HG03520 (cell line): ENCODE data around the gene DCTD.

Experiments
- ATAC-seq: cut with Tn5 transposase; IDR thresholded peaks from one replicate; pipeline ENCODE4 v1.9.1; 2021; ENCODE audit warnings: mild to moderate bottlenecking, moderate library complexity; ENCODE audit not compliant: unreplicated experiment

DCTD gene

DNA sequence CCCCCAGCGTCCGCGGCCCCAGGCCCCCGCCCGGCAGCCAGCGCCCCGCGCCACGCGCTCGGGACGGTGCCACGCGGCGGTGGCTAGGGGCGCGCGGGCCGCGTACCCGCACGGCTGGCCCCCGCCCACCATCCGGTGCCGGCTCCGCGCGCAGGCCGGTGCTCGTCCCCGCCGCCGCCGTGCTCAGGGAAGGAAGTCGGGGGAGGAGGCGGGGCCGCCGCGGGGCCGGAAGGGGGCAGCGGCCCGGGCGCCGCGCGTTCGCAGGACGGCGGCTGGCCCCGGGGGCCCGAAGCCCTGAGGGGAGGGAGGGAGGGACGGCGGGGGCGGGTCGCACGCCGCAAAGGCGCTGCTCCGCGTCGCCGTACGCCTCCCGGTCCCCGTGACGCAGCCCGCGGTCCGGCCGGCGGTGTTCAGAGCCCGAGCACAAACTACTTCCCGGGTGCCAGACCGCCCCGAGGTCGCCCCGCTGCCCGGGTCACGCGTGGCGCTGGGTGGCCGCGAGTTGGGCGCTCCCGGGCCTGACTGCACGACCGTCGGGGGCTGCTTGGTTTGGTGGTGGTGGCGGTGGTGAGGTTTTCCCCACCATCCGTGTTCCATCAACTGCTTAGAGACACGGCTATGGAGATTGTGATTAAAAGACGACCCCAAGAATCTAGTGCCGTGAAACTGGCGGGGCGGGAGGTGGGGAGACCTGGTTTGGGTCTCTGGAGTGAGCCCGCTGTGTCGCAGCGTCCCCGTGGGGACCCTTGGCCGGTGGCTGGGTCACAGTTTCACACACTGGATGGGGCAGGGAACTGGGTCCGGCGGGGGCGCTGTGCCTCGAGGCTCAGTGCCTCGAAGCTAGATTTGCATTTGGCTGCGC lies at the start of gene DCTD:
TSS of gene DCTD (minus strand) at position 205 of the 862 bp plus-strand sequence. CDS start 1,818 bp downstream, outside the sequence.
- peak; percentile 78 for ATAC-seq

DNA sequence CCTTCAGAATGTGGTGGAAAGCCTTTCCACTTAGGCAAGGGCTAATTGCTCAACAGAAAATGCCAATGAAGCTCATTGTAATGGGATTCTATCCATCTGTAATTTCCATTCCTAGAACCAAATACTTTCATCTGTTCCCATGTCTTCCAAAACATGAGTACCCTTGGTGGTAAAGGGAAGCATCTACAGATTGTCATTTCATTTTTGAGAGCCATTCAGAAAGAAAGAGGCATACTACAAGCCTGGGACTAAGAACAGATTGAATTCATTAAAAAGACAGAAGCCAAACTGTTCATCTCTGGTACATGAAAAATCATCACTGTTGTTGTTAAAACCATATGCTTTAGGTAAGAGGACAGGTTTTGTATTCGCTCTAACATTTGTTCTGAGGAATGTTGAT lies 43.6 kb upstream of the DCTD start:
- ATAC-seq = no peak

DNA sequence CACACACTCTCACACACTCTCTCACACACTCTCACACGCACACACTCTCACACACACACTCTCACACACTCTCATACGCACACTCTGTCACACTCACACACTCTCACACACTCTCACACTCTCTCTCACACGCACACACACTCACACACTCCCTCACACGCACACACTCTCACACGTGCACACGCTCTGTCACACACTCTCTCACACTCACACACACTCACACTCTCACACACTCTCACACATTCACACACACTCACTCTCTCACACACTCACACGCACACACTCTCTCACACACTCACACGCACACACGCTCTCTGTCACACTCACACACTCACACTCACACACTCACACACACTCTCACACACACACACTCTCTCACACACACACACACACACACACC lies 43.0 kb upstream of the DCTD start:
- ATAC-seq = no peak

DNA sequence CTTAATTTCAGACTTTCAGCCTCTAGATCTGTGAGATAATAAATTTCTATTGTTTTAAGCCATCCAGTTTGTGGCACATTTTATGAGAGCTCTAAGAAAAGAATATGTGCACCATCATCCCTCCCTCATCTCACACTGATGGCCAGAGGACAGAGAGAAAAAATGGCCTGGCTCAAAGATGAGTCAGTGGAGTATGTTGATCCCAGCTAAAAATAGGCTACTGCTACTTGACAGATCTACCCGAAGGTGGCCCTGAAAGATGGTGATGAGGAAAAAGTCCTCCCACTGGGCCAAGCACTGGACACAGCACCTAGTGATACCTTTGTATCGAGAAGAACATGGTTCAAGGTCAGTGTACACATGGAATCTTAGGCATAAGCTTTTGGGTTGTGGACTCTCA lies 38.2 kb upstream of the DCTD start:
- ATAC-seq = no peak

DNA sequence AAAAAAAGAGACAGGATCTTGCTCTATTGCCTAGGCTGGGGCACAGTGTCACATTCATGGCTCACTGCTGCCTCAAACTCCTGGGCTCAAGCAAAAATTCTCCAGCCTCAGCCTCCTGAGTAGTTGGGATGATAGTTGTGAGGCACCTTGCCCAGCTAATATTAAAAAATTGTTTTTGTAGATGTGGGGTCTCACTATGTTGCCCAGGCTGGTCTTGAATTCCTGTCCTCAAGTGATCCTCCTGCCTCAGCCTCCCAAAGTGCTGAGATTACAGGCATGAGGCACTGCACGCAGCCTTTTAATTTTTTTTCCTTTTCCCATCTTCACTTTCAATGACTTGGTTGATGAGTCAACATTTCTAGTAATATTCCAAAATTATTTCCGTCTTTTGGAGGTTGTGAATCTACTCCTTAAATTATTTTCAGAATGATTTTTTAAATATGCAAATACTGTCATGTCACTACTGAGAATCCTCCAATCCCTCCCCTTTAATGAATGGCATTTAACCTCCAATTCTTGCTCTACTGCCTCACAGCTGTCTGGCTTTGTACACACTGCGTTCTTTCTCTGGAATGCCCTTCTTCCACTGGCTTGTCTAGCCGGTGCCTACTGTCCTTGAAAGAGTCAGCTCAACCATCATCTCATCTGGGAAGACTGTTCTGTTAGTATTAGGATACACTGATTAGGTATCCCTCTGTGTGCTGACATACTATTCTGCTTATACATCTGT lies 27.5 kb upstream of the DCTD start:
- ATAC-seq = no peak

DNA sequence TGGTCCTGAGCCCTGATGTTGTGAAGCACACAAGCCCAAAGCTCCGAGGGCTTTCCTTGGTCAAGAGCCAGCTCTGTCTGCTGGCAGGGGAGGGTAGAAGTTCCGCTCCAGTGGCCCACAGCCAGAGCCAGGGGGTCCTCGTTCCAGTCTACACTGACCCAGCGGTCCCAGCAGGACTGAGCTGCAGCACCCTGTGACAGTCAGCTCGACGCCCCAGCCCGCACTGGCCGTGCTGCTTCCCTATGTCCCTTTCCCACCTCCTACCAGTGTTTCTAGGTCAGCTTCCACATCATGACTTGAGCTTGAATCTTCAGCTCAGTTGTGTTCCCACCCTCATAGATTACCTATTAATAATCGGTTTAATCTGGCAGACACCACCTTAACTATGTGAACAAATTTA lies 22.5 kb upstream of the DCTD start:
- ATAC-seq = no peak

DNA sequence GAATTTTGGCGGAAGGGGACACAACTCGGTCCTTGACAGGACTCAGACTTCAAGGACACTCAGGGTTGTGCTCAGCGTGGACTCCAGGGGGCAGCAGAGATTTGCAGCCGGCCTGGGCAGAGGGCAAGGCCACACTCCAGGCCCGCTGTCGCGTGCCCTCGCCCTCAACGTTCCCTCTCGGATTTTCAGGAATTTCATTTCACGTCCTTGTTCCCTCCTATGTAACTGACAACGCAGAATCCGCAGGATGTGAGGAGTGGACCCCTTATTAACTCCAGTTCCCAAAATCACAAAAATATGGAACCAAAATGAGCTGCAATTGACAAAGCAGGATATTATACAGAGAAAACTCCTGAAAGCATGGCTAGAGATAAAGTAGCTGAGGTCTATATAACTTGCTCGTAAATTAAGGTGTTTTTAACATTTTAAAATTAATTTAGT lies 21.0 kb upstream of the DCTD start:
- ATAC-seq = peak; percentile 91

DNA sequence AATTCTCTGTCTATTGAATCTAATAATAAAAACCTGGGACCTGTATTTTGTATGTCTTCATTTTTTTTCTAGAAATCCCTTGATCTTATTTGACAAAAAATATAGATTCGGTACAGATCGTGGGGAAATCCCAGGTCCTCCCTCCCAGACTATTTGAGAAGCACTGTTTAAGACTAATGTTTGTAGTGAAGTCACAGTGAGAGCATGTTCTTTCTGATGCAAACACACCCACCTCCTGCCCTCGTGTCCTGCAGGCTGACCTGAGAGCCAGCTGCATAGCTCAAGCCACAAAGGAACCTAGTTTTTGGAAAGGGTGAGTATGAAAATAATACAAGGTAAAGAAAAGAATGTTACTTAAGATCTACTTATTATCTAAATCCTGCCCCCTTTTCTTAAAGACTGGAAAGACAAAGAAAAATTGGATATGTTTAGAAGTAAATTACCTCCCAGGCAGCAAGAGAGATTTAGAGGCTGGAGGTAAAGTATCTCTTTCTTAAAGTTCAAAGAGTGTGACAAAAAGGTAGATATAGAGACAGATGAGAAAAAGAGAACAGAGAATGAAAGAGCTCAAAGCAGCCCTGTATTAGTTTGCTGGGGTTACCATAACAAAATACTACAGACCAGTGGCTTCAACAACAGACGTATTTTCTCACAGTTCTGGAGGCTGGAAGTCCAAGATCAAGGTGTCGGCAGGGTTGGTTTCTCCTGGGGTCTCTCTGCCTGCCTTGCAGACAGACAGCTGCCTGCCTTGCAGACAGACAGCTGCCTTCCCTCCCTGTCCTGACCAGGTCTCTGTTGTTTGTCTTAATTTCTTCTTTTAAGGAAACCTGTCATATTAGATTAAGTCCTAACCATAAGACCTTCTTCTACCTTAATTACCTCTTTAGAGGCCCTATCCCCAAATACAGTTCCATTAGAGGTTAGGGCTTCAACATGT lies 20.4 kb upstream of the DCTD start:
- ATAC-seq = no peak

DNA sequence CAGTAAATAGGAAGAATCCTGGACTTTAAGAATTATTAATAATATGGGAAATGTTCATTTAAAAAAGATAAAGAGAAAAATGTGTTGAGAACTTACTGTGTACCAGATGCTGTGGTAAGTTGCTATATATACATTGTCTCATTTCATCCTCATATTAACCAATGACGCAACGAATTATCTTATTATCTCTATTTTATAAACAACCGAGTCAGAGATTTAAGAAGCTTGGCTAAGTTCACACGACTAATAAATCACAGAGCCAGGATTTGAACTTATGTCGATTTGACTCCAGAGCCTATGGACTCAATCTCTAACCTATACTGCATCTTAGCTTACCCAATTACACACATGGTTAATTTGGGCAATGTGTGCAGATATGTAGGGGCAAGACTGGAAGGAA lies 15.5 kb upstream of the DCTD start:
- ATAC-seq = no peak

DNA sequence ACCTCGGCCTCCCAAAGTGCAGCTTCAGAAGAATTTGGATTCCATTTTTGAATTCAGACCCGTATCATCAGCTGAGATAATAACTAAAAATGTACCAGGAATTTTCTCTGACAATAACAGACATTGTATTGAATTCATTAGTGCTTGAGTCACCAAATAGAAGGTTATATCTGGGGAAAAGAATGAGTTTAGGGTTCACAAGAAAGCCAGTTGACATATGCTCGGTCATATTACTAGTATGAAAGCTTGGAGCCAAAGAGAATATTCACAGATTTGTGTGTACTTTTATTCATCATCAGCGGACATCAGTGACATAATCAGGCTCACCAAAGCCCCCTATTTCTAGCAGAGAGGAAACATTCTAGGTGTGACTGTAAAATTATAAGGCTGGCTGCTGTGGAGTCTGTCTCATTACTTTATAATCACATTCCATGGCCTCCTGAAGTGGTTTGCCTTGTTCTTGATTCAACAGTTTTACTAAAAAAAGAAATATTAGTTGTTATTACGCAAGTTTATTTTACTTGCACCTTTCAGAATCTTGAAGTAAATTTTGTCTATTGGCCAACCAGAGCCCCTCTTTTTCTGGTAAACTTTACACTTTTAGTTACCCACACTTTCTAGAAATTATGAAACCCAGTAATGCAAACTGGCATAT lies 14.6 kb upstream of the DCTD start:
- no peak for ATAC-seq

DNA sequence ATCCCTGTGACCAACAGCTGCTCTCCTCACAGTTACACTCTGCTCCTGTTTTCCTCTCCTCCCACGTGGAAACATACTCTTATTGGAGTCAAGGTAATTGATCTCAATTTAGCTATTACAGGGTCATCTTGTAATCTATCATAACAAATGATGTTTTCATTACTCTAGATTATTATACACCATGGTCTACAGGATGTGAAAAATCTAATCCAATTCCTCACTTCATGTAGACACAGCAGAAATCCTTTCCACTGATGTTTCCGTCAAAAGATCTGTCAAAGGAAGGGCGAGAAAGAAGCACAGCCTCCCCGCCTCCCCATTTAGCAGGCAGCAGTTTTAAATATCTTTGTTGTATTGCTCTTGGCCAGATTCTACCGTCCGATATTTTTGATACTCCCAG lies 13.7 kb upstream of the DCTD start:
- no peak for ATAC-seq

DNA sequence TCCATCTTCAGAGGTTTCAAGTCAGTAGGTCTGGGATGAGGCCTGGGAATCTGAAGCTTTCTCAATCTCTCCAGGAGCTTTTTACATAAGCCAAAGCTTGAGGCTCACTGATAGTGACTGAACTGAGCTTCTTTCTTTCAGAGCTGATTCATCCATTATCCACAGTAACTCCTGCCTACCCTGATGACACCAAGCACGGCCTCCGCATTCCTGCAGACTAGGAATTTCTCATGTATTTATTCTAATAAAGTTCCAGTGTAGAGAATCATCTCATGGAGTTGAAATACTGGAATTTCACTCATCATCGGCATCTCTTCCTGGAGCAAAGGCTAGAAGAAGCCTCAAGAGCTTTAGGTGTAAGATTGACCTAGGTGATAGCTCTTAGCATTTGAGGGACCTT lies 12.1 kb upstream of the DCTD start:
- ATAC-seq = no peak

DNA sequence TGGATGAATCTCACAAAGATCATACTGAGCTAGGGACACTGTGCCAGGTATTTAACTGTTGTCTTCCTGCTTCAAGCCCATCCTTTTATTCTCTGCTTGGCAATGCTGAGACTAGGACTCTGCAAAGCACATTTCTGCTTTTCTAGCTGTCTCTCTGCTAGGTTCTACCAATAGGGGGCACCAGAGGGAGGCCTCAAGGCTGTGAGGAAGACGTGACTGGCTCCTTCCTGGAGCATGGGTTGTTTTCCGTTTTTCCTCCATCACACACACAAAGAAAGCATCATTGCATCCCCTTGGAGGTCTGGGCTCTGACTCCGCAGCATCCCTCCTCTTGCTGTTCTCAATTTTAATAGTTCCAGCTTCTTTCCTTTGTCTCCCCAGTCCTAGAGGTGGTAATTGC lies 10.9 kb upstream of the DCTD start:
- ATAC-seq = no peak

DNA sequence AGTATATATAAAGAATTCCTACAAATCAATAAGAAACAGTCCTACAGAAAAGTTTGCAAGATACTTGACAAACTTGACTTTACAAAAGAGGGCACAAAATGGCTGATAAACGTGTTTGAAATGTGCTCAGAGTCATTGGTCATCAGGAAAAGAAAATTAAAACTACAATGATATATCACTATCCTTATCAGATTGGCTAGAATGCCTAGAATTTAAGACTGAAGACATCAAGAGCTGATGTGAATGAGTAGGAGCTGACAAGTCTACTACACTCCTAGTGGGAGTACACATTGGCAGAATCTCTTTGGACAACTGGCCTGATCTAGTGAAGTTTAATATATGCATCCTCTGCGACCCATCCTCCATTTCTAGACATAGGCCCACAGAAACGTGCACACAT lies 10.3 kb upstream of the DCTD start:
- ATAC-seq = no peak

DNA sequence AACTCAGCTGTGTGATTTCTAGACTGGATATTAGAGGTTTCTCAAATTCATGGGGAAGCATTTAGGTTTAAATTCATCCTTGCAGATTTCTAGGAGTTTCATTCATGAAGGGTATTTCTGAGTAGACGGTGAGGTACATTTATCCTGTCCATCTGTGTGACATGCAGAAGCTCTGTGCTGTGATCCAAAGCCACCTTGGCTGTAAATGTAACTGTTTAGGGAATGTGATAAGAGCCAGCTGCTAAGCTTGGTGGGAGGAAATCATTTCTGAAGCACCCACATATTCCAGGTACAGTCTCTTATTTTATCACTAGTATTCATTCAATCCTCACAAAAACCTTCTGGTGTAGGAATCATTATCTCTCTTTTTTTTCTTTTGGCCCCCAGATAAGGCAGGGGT lies 8.7 kb upstream of the DCTD start:
- ATAC-seq = no peak

DNA sequence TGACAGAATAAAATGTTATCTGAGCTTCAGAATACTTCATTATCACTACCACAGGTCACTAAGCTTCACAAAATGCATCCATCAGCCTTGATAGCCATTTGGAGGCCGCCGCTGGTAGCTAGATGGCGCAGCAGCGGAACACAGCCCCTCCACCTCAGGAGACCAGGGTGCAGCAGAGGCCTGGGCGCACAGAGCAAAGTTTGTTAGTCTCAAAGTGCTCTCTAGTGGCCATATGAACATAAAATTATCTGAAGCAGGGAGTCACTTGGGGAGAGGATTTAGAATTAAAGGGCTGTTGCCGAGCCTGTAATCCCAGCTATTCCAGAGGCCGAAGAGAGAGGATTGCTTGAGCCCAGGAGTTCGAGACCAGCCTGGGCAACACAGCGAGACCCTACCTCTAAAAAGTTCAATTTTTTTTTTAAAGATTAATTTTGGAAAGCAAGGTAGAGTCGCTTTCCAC lies 8.1 kb upstream of the DCTD start:
- ATAC-seq = peak; percentile 100

DNA sequence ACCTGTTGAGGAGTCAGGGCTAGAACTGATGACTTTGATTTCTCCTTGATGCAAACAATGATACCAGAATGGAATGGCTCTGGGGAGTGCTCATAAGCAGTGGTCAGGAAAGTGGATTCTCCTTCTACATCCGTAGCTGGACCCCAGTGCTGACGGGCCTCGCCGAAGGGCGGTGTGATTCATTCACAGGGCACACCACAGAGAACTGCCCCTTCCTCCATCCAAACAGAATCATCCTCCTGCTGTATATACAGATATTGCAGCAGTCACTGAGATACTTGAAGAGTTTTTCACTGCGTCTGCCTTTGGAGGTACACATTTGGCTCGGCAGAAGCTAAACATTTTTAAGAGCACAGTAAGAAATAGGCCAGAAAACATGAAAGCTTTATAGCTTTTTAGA lies 7.3 kb upstream of the DCTD start:
- no peak for ATAC-seq

DNA sequence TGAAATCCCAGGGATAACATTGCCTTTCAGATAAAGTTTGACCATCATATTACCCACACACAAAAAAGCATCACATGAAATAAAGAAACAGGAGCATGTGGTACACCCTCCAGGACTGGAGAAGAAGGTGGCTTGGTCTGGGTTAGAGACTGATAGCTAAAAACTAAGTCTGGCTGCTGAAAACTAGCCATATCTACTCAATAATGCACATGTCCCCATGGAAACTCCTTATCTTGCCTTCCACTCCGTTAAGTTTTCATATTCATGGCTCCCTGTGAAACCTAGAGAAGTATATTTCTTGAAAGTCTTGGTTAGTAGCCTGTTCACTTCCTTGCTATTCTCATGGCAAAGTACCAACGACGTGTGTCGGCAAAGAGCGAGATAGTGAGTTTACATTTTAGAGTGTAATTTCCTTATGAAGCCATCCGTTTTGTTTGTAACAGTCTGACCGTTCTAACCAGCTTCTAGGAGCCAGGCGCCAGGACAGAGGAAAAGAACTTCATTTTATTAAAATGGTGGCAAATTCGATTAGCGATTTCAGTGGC lies 6.7 kb upstream of the DCTD start:
- ATAC-seq = no peak

DNA sequence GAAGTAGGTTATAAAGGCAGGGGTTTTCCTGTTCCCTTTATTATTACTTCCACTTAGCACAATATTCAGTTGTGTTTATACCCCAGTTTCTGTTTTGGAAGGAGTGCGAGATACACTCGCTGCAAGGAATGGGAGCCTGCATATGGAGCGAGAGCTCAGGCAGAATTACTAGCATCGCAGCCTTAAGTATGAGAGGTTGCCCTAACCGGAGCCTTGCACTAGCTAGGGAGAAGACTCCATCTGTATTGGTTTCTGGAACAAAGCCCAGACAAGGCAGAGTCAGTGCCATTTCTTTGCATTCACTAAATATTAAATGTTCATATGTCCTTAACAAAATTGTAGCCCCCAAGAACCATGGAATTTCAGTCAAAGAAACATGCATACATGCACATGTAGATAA lies 6.2 kb upstream of the DCTD start:
- no peak for ATAC-seq
